Renal pelvis (tissue), 4 donors: Measurements from ENCODE around the gene DDX24. TPM values are rescaled to one million over a fixed set of nuclear protein-coding genes. Genes with fewer than 3 reads are reported as not detected.

Experiments used
- DNase-seq: peaks from one replicate; pipeline ENCODE4 v3.0.0-alpha.2; 2013
- polyA plus RNA-seq, 3 donors: library from polyadenylated mRNA; unstranded; fragments of 120-200 nt; gene quantifications; one replicate each; pipeline ENCODE4 v1.2.1, GENCODE V29; 2013; ENCODE audit not compliant: insufficient read length in 3 of 3

Gene DDX24
- polyA plus RNA-seq, 3 donors = 143 to 172 (median 170) TPM

DNA sequence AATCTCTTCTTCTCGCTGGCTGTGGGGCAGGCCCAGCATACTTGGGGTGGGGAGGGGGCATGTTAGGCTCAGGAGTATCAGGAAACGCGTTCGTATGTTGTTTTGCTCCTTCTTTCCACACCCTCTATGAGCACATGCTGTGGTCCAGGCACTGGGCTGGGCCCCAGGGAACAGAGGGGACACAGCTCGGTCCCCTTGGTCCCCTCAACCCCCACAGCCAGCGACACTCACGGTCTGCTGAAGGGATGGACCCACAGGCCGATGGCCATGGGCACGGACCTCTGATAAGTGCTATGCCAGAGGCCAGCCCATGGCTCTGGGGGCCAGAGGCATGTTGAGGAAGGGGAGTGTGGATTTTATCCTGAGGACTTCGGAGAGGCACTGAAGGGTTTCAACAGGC, 35.7 kb upstream of the DDX24 start:
- no peak for DNase-seq

DNA sequence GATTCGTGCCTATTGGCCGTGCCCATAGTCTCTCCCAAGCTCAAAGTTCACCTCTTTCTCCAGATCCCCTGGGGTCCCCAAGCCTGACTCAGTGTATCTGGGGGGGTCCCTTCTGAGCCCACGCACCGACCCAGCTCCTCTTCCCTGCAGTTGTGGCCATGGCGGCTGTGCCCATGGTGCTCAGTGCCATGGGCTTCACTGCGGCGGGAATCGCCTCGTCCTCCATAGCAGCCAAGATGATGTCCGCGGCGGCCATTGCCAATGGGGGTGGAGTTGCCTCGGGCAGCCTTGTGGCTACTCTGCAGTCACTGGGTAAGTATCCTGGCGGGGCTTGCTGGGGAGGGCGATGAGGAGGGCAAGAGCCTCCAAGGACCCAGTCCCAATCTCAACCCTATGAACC, 34.6 kb upstream of the DDX24 start:
- DNase-seq = no peak

DNA sequence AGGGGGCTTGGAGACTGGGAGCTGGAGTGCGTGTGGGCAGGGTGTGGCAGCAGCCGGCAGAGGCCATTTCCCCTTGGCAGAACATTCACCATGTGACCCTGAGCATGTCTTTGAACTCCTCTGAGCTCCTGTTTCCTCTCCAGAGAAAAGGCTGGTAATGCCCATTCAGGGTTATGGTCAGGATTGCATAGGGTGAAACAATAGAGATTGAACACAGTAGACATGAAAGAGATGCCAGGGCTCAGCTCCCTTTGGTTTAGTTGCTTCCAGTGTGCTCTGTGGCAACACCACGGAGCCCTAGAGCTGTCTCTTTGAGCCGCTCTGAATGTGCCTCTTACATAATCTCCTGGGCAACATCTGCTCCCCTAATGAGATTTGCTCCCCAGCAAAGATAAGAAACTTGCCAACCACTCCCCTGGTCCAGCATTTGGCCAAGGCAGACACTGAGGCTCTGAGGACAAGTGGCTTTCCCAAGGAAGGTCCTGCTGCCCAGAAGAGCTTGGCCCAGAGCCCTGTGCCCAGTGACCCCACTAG, 34.1 kb upstream of the DDX24 start:
- no peak for DNase-seq

DNA sequence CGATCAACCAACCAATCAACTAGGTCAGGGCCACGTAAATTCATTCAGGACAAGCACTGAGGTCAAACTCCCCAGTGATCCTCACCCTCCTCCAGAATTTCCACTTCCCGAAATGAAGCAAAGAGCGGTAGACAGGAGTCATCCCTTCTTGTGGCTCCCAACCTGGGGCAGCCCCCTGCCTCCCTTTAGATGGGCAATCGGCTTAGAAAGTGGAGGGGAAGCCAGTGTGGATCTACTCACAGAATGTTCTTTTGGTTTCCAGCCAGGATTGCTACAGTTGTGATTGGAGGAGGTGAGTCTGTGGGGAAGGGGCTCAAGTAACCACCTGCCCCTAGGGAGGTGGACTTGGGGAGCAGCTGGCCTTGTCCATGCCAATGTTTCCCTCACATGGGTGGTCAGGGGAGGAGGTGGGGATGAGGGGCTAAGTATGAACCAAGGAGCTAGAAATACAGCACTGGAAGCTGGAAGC, 33.6 kb upstream of the DDX24 start:
- DNase-seq = no peak

DNA sequence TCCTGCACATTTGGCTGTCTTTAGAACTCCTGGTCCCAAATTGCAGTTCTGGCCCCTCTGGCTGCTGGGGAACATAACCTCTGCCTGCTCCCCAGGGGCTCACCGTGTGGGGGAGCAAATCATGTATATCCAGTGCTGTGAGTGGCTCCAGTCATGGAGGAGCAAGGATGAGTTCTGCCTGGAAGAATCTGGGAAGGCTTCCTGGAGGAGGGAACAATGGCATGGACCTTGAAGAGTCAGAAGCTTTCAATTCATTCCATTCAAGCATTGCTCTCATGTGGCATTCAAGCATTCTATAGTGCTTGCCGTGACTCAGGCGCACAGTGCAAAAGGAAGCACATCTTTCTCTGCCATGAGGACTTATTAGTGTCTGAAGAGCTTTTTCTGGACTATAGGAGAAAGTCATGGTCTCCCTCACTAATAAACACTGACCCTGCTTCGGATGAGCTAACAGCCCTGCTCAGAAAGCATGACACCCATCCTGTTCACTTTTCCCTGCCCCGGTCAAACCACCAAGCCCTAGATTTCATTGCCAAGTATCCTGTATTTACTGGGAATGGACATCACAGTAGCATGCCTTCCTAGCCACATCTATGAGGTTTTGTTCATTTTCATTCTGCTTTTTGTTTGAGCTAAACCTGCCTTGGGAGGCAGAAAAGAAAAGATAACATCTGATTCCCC, 33.0 kb upstream of the DDX24 start:
- DNase-seq = no peak

DNA sequence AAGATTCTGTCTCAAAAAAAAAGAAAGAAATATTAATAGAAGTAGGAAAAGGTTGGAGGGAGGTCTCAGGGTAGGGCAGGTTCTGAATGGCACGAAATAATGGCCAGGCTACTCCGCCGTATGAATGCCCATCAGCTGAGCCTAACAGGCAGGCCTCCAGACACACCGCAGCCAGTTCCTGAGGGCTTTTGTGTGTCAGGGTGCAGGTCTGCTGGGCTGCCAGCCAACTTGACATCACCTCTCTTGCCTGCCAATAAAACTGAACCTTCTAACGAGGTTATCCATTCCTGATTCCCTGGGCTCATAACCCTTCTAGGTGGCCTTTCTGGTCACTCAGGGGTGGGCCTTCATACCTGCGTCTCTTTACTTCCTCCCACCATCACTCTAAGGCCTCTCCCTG, 32.5 kb upstream of the DDX24 start:
- no peak for DNase-seq

DNA sequence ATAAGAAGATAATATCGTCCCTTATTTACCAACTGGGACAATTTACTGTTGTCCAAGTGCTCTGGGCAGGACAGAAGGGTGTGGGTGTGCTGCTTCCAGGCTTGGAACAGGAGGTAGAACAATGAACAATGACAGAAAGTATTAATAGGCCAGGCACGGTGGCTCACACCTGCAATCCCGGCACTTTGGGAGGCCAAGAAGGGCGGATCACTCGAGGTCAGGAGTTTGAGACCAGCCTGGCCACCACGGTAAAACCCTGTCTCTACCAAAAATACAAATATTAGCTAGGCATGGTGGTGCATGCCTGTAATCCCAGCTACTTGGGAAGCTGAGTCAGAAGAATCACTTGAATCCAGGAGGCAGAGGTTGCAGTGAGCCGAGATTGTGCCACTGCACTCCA, 32.1 kb upstream of the DDX24 start:
- no peak for DNase-seq

DNA sequence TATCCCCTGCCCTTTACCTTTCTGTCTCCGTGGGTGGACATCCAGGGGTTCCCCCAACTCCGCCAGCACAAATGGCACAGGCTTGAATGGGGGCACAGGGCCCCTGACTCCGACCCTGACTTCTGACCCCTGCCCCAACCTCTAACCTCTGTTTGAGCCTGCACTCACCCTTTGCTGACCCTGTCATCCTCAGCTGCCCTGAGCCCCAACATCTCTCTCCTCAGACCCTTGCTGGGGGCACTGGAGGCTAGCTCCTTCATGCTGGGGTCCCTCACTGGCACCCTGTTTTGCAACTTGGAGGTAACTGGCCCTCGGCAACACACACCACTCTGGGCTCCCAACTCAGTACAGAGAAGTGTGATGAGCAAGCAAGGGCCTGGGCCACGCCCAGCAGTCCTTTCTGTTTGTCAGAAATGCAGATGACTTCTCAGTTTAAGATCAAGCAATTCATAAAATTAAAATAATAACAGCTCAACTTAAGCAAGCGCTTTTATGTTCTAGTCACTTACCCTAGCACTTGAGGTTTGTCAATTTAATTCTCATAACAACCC, 31.6 kb upstream of the DDX24 start:
- no peak for DNase-seq

DNA sequence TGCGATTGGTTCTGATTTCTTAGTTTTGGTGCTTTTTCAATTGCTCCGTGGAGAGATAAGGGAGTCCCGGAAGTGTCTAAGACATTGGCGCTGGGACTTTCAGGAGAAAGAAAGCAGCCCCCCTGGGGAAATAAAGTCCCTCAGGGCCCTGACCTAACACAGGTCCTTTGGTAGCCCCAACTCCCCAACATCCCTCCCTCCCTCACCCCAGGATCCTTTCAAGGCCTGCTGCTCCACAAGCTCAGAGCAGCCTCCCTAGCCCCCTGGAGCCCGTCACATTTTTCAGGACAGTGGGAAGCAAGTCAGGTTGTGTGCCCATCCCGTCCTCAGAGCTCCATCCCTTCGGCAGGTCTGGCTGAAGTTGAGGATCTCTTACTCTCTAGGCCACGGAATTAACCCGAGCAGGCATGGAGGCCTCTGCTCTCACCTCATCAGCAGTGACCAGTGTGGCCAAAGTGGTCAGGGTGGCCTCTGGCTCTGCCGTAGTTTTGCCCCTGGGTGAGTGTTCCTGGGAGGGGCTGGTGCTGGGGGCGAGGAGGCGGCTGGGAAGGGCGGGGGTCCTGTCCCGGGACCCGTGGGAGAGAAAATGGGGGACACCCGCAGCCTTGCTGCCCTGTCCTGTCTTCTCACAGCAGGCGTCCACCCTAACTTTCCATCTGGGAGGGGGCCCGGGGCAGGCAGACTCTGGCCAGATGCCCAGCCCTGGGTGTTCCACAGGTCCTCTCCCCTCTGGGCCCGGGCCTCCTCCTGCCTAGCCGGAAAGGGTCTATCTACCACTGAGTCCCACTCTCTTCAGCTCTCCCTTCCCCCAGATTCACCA, 30.5 kb upstream of the DDX24 start:
- DNase-seq = no peak

DNA sequence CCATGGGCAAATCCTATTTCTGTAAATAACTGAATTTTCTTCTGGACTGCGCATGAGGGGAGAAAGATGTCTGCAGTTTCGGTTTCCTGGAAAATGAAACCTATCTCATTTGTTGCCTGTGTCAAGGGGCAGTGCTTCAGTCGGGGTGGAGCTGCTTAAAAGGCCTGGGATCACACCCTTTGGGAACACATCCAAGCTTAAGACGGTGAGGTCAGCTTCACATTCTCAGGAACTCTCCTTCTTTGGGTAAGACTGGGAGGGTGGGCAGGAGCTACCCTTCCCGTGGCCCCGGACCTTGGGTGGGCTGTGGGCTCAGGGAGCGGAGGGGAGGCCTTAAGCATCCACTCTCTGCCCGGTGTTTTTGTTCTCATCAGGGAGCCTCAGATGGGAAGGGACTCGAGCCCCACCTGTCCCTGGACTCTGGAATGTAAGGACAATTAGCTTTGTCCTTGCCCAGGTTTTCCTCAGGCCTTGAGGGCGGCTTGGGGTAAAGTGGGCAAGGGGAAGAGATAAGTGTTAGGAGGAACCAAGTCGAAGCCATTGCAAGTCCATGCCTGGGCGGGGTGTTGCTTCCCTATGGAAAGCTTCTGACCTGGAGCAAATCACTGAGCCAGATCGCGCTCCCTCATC, 29.7 kb upstream of the DDX24 start, which contains the start of gene IFI27:
TSS of gene IFI27 (plus strand) at position 185 of the 630 bp plus-strand sequence.
- no peak for DNase-seq

DNA sequence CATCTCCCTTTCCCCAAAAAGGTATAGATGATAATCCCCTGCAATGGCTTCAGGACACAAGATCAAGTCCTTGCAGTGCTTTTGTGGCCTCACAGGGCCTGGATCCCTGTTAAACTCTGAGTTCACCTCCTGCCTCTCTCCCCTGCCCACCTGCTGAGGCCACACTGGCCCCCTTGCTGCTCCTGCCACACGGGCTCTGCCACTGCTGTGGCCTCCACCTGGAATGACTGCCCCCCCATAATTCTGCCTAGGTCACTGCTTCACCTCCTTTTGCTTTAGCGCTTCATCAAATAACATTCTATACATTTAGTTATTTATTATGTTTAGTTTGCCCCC, 28.9 kb upstream of the DDX24 start:
- DNase-seq = no peak

DNA sequence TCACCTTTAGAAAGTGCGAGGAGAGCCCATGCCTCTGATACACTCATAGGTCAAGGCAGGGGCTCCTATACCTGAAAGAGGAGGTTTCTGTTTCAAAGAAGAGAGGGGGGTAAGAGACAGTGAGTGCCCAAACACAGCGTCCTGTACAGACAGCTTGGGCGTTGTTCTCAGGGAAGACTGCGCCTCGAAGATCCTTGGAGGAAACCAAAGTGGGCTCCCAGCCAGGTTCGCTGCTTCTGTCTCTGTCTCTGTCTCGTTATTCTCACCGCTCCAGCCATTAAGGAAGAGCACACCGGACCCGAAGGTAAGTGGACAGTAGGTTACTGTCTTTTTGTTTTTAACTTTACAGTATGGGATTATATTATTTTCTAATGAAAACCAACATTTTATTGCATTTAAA, 23.7 kb upstream of the DDX24 start:
- no peak for DNase-seq

DNA sequence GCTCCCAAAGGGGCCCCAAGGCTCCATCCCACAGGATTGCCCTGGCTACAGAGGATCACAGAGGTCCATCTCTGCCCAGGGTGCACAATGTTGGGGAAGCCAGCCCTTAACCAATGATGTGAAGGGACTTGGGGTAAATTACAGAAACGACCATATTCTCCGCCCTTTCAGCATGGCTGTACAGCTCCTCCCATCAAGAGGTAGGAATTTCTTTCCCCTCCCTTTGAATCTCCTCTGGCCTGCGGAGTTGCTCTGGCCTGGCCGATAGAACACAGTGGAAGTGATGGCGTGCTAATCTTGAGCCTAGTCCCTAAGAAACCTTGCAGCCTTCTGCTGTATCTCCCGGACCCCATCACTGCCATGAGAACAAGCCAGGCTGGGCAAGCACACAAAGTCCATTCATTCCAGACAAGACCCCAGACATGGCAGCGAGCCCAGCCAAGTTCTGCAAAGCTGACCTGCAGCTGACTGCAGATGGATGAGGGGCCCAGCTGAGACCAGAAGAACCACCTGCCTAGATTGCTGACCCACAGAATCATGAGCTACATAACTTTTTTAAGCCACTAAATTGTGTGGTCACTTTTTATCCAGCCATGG, 22.6 kb upstream of the DDX24 start:
- no peak for DNase-seq

DNA sequence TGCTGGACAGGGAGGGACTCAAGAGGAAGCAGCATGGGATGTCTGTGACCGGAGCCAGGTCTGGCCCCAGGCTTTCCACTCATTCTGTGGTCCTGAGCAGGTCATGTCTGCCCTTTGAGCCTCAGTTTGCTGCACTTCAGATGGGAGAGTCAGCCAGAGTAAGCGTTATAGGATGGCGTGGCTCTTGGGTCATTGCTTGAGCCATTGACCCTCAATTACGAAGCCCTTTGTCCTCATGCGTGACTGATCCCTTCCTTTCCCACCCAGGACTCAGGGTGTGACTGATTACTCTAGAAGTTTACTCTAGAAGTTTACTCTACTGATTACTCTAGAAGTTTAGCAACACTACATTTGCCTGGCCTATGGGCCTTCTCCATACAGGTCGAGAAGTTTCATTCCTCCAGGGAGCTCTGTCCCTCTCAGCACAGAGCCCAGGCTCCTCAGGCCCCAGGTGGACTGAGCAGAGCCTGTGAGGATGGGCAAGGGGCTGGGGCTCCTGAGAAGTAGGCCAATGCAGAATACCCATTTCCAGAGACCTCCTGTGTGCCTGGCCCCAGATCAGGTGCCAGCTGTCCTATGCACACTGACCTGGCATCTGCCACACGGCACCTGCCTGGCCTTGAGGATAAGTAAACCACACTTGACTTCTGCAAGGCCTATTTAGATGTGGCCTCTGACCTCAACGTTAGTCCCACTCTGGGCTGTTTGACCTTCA, 21.9 kb upstream of the DDX24 start:
- no peak for DNase-seq

DNA sequence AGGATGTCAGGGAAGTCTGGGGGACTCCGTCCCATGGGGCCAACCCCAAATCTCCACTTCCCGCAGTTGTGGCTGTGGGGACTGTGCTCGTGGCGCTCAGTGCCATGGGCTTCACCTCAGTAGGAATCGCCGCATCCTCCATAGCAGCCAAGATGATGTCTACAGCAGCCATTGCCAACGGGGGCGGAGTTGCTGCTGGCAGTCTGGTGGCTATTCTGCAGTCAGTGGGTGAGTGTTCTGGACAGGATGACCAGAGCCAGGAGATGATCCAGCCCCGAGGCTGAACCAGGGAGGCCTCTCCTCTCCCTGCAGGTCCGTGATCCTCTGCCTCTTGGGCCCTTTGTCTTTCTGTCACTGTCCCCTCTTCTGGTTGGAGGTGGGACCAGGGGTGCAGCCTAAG, 20.7 kb upstream of the DDX24 start:
- DNase-seq = no peak

DNA sequence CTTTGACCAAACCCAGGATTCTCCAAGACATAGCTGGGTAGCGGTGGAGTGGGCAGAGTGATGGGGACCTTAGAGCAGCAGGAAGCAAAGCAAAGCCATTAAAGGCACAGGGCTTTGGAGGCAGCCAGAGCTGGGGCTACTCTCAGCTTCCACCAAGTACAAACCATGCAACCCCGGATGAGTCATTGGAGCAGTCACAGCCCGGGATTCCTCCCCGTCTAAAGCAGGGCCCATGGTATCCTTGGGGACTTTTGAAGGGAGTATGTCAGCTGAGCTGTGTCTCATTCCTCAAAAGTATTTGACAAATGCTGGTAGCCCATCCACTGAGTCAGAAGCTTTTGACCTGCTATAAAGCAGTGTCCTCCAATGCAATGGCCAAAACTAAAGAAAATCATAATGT, 19.8 kb upstream of the DDX24 start:
- no peak for DNase-seq

DNA sequence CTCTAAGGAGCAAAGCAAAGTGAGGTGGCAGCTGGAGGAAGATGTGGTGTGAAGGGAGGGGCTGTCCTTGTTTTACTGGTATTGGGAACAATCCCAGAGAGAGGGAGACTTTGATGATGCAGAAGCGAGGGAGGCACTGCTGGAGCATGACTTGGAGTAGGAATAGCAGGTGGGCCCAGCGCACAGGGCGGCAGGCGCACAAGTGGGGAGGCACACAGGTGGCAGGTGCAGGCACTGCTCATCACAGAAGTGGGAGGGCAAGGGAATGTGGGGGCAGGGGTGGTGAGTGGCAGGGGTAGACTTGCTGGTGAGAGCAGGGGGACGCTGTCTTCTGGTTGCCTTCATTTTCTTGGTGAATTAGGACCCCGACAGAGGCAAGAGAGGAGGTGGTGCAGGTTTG, 18.0 kb upstream of the DDX24 start:
- no peak for DNase-seq

DNA sequence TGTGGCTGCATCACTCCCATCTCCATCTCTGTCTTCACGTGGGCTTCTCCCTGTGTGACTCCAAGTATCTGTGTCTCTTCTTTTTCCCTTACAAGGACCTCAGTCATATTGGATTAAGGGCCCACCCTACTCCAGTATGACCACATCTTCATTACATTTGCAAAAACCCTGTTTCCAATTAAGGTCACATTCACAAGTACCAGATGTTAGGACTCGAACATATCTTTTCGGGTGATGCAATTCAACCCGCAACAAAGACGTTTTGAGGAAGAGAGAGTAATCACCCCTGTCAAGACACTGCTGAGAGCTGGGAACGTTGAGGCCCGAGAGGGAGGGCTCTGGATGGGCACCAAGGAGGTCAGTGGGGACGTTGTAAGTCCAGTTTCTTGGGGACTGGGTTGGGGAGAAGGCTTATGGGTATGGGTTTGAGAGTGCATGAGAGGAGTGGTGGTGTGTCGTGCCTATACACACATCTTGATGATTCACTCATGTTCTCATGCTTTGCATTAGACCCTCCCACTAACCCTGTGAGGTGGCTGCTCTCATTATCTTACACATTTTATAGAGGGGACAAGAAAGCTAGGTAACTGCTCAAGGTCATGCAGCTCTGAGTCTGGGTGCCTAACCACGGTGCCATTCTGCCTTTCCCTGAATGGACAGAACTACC, 17.5 kb upstream of the DDX24 start:
- DNase-seq = no peak

DNA sequence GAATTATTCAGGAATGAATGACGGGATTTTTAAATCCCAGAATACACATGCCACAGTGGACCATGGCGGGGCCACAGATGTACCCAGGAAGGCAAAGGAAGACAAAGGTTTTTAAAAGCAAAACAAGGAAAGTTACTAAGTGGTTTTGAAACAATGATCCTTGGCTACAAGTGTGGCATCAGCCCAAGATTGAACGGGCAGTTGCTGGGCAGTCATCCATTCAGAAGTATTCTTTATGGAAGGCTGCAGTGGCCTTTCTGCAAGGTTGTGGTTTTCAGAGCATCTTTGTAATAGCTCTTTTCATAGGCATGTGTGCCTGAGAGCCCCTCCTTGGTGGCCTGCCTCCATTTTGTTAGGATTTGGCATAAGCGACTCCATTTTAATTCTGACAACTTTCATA, 16.1 kb upstream of the DDX24 start:
- DNase-seq = no peak

DNA sequence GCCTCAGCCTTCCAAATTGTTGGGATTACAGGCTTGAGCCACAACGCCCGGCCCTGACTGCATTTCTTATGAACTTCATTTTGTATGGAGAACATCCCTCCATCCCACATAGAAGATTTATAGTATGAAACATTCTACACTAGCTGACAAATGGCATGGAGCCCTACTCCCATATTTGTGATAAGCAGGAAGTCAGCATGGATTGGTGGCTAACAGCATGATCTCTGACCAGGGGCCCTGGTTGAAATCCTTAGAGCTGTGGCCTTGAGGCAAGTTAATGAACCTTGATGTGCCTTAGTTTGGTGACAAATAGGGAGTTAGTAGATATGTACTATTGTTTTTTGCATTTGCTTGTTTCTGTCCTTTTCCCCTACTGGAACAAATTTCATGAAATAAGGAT, 12.4 kb upstream of the DDX24 start:
- no peak for DNase-seq

DNA sequence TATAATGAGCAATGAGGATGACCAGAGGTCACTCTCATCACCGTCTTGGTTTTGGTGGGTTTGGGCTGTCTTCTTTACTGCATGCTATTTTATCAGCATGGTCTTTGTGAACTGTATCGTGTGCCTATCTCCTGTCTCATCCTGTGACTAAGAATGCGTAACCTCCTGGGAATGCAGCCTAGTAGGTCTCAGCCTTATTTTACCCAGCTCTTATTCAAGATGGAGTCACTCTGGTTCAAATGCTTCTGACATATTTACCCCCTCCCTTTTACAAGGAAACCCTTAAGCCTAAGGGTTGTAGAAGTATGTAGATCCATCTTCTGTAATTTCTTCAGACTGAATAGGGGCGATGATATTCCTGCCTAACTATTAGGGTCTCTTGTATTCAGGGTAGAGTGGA, 8.5 kb upstream of the DDX24 start:
- no peak for DNase-seq
